GM19043 (cell line): Measurements from ENCODE around the gene FGF12.

Experiments
- ATAC-seq: cut with Tn5 transposase; IDR thresholded peaks from one replicate; pipeline ENCODE4 v1.9.1; 2021; ENCODE audit warnings: low read depth; ENCODE audit not compliant: unreplicated experiment

Gene FGF12

GRCh38 chr3:192281207-192281880 is 446.0 kb downstream of the FGF12 start:
- no peak for ATAC-seq

GRCh38 chr3:192279664-192280063 is 447.7 kb downstream of the FGF12 start:
- no peak for ATAC-seq

GRCh38 chr3:192277477-192277876 is 449.9 kb downstream of the FGF12 start:
- ATAC-seq = no peak

GRCh38 chr3:192275741-192276355 is 451.5 kb downstream of the FGF12 start:
- ATAC-seq = no peak

GRCh38 chr3:192273697-192274010 is 453.7 kb downstream of the FGF12 start:
- no peak for ATAC-seq

- ATAC-seq = no peak
These were observed 454.2 kb downstream of the FGF12 start for GRCh38 chr3:192273001-192273696.

GRCh38 chr3:192262001-192262400 is 465.3 kb downstream of the FGF12 start:
- ATAC-seq = no peak

GRCh38 chr3:192261135-192261534 is 466.2 kb downstream of the FGF12 start:
- no peak for ATAC-seq

- no peak for ATAC-seq
These were observed 467.0 kb downstream of the FGF12 start for GRCh38 chr3:192260116-192261010.

GRCh38 chr3:192259661-192260060 is 467.7 kb downstream of the FGF12 start:
- ATAC-seq = no peak

GRCh38 chr3:192258721-192259120 is 468.6 kb downstream of the FGF12 start:
- ATAC-seq = no peak

- no peak for ATAC-seq
These were observed 471.5 kb downstream of the FGF12 start for GRCh38 chr3:192255839-192256238.

- ATAC-seq = no peak
These were observed 474.0 kb downstream of the FGF12 start for GRCh38 chr3:192253138-192253887.

GRCh38 chr3:192249516-192249915 is 477.8 kb downstream of the FGF12 start:
- no peak for ATAC-seq

GRCh38 chr3:192246847-192247559 is 480.3 kb downstream of the FGF12 start:
- ATAC-seq = no peak

GRCh38 chr3:192244591-192244990 is 482.8 kb downstream of the FGF12 start:
- no peak for ATAC-seq

GRCh38 chr3:192239956-192240355 is 487.4 kb downstream of the FGF12 start:
- no peak for ATAC-seq

- ATAC-seq = no peak
These were observed 489.2 kb downstream of the FGF12 start for GRCh38 chr3:192237992-192238608.

- ATAC-seq = no peak
These were observed 497.5 kb downstream of the FGF12 start for GRCh38 chr3:192229866-192230265.
